PFSK-1 (cell line): ENCODE data around the gene PI3.

ENCODE experiments used
- FOXP2 ChIP-seq: optimal IDR thresholded peaks from 2 replicates; pipeline ENCODE3; 2011; ENCODE audit warnings: borderline replicate concordance, control low read depth, inconsistent platforms; ENCODE audit not compliant: insufficient read depth; ENCODE audit errors: extremely low read length, extremely low read depth
- POLR2AphosphoS5 ChIP-seq: IDR thresholded peaks from 2 replicates; pipeline ENCODE4 v1.6.1; 2012; ENCODE audit warnings: low read depth, mild to moderate bottlenecking, control low read depth, low read length, moderate library complexity
- SIN3A ChIP-seq: IDR thresholded peaks from 2 replicates; pipeline ENCODE4 v1.6.1; 2012; ENCODE audit warnings: mild to moderate bottlenecking, low read length, moderate library complexity, borderline replicate concordance; ENCODE audit not compliant: insufficient read depth
- TAF1 ChIP-seq: IDR thresholded peaks from 2 replicates; pipeline ENCODE4 v1.6.1; 2012; ENCODE audit warnings: low read length, control low read depth, borderline replicate concordance; ENCODE audit not compliant: insufficient read depth
- TF ChIP-seq, protein P1 (sequence below), 2 experiments: IDR thresholded peaks; 2 replicates each; pipeline versions ENCODE4 v1.6.1 to v1.8.0; 2011 to 2012; ENCODE audit warnings: low read depth in 2 of 2, low read length in 2 of 2, control low read depth in 1 of 2, inconsistent platforms in 1 of 2, mild to moderate bottlenecking in 1 of 2, moderate library complexity in 1 of 2; ENCODE audit not compliant: insufficient read depth in 1 of 2

The PI3 gene

DNA sequence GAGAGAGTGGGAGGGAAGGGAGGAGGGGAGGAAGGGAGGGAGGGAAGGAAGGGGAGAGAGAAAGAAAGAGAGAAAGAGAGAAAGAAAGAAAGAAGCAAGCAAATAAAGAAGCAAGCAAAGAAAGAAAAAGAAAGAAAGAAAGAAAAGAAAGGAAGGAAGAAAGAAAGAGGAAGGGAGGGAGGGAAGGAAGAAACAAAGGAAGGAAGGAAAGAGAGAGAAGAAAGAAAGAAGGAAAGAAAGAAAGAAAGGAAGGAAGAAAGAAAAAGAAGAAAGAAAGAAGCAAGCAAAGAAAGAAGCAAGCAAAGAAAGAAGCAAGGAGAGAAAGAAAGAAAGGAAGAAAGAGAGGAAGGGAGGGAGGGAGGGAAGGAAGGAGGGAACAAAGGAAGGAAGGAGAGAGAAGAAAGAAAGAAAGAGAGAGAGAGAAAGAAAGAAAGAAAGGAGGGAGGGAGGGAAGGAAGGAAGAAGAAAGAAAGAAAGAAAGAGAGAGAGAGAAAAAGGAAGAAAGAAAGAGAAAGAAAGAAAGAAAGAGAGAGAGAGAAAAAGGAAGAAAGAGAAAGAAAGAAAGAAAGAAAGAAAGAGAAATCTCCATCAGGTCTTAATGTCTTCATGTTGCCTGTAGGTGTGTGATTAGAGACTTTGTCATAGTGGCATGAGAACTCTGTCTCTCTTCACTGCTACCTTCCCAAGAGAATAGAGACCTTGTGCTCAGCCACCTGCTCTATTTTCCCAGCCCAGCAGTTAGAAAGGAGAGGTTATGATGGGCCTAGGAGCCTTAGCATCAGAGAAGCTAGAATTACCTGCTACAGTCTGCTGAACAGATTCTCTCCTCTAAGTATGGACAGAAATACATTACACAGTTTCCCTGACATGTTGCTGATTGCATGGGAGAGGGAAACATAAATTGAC is 37.1 kb downstream of the PI3 start:
- TF ChIP-seq SIN3A, result no peak
- TF ChIP-seq, protein P1, sequence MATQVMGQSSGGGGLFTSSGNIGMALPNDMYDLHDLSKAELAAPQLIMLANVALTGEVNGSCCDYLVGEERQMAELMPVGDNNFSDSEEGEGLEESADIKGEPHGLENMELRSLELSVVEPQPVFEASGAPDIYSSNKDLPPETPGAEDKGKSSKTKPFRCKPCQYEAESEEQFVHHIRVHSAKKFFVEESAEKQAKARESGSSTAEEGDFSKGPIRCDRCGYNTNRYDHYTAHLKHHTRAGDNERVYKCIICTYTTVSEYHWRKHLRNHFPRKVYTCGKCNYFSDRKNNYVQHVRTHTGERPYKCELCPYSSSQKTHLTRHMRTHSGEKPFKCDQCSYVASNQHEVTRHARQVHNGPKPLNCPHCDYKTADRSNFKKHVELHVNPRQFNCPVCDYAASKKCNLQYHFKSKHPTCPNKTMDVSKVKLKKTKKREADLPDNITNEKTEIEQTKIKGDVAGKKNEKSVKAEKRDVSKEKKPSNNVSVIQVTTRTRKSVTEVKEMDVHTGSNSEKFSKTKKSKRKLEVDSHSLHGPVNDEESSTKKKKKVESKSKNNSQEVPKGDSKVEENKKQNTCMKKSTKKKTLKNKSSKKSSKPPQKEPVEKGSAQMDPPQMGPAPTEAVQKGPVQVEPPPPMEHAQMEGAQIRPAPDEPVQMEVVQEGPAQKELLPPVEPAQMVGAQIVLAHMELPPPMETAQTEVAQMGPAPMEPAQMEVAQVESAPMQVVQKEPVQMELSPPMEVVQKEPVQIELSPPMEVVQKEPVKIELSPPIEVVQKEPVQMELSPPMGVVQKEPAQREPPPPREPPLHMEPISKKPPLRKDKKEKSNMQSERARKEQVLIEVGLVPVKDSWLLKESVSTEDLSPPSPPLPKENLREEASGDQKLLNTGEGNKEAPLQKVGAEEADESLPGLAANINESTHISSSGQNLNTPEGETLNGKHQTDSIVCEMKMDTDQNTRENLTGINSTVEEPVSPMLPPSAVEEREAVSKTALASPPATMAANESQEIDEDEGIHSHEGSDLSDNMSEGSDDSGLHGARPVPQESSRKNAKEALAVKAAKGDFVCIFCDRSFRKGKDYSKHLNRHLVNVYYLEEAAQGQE (IDR thresholded peaks at IDR 0.05; ENCODE audit: insufficient read depth in 1 of 2, low read depth in 2 of 2, low read length in 2 of 2), result no peak

DNA sequence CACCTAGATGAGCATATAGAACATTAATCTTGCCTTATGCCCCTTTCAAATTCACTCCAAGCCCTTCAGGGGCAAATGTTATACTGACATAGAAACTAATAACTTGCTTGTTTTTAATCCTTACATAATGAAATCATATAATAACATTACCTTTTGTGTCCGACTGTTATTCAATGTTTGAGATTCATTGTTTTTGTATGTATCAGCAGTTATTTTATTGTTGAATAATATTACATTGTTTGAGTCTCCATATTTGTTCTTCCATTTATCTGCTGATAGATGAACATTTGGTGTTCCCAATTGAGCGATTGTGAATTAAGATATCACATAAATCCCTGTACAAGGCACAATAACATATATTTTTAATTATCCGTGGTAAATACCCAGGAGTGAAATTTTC is 38.1 kb downstream of the PI3 start:
- TF ChIP-seq, protein P1 (IDR thresholded peaks at IDR 0.05; ENCODE audit: insufficient read depth in 1 of 2, low read depth in 2 of 2, low read length in 2 of 2), result no peak
- TF ChIP-seq SIN3A, result no peak
- TF ChIP-seq TAF1, result no peak
- TF ChIP-seq POLR2AphosphoS5, result no peak
- TF ChIP-seq FOXP2, result no peak

DNA sequence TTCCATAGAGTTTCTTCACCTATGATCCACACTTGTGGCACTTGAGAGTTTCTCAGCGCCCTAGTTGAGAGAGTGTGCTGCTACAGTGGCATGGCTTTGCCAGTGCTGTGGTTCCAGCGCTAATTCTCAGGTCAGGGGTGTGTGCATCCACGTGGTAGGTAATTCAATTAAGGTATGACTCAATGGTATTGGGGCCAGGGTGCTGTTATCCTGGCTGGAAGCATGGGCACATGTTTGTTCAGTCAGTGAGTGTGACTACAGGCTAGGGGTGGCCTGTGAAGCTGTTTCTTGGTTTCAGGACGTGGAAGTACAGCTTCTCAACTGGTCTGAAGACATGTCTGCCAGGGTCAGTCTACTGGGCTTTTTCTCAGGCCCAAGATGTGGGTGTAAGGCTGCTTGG is 43.4 kb downstream of the PI3 start:
- TF ChIP-seq TAF1, result no peak
- TF ChIP-seq POLR2AphosphoS5, result no peak
- TF ChIP-seq, protein P1 (IDR thresholded peaks at IDR 0.05; ENCODE audit: insufficient read depth in 1 of 2, low read depth in 2 of 2, low read length in 2 of 2), result no peak
- TF ChIP-seq FOXP2, result no peak
- TF ChIP-seq SIN3A, result no peak

DNA sequence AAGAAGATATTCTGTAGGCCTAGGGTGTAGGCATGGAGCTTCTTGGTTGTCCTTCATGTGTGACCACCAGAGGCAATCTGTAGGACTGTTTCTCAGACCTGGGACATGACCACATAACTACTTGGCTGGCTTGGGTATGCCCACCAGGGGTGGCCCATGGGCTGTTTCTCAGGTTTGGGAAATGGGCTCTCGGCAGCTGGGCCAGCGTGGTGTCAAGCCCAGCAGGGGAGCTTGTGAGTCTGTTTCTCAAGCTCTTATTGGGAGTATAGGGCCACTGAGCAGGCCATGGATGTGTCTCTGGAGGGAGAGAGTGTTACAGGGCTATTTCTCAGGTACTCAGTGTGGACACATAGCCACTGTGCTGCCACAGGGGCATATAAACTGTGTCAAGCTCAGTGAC is 43.9 kb downstream of the PI3 start:
- TF ChIP-seq, protein P1 (IDR thresholded peaks at IDR 0.05; ENCODE audit: insufficient read depth in 1 of 2, low read depth in 2 of 2, low read length in 2 of 2), result no peak
- no peak for TF ChIP-seq POLR2AphosphoS5
- no peak for TF ChIP-seq FOXP2
- no peak for TF ChIP-seq TAF1
- no peak for TF ChIP-seq SIN3A

DNA sequence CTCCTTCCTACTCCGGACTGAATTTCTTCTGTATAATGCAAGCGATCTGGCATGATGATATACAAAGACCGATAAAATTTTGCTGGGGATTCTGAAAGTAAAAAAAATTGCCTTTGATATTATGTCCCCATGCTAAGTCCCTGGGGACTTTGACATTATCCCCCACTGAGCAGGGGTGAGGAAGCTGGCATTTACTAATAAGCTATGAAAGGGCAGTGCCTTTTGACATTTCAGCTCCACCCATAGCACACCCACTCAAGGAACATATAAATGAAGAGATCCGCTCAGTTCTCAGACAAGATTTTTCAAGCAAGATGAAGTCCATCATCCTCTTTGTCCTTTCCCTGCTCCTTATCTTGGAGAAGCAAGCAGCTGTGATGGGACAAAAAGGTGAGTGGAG is 46.4 kb downstream of the PI3 start, which contains the start of gene SEMG2:
TSS of gene SEMG2 (plus strand) at position 298 of the 400 bp plus-strand sequence. CDS start at position 315, 17 bp downstream.
- TF ChIP-seq TAF1 (no peak), POLR2AphosphoS5 (no peak), FOXP2 (no peak), SIN3A (no peak)
- TF ChIP-seq, protein P1 (IDR thresholded peaks at IDR 0.05; ENCODE audit: insufficient read depth in 1 of 2, low read depth in 2 of 2, low read length in 2 of 2), result no peak
